SK-N-SH (cell line): Measurements from ENCODE around the gene TRIM23. TPM values are rescaled to one million over a fixed set of nuclear protein-coding genes. Genes with fewer than 3 reads are reported as not detected.

Experiments used
- CTCF ChIA-PET: fragments of 300-600, 350-600 bp; formaldehyde crosslinking; extraction: SDS; loops from one replicate; lab custom pipeline; 2021; lab: Yijun Ruan, JAX
- POLR2A ChIA-PET: fragments of 350-600 bp; sonication (Branson Sonifier 250); formaldehyde crosslinking; extraction: SDS; loops from one replicate; lab custom pipeline; 2020; ENCODE audit warnings: antibody characterized with exemption, inconsistent platforms; lab: Yijun Ruan, JAX
- DNase-seq: peaks from one replicate; pipeline ENCODE4 v3.0.0; 2012
- H2AFZ ChIP-seq: fragments of 200-600 bp; sonication (generic); 2 replicates; pipeline ENCODE4 v1.8.1; 2016; ENCODE audit warnings: antibody characterized with exemption, mild to moderate bottlenecking, low read depth
- H3F3A ChIP-seq: fragments of 200-600 bp; sonication (generic); replicated peaks from 2 replicates; pipeline ENCODE3; 2016; ENCODE audit warnings: antibody characterized with exemption, mild to moderate bottlenecking; ENCODE audit not compliant: insufficient read depth
- H3K27ac ChIP-seq, 2 experiments: fragments of 200-500 bp in 1 of 2; fragments of 200-600 bp in 1 of 2; sonication (Bioruptor generic) in 1 of 2; sonication (generic), shearing (Covaris generic) in 1 of 2; 2 replicates each; pipeline versions ENCODE4 v1.5.1 to v1.6.1; 2014 to 2016; ENCODE audit warnings: low read depth in 2 of 2, inconsistent platforms in 1 of 2, low read length in 1 of 2, mild to moderate bottlenecking in 1 of 2, mixed read lengths in 1 of 2
- H3K27me3 ChIP-seq: fragments of 200-600 bp; sonication (generic), shearing (Covaris generic); 2 replicates; pipeline ENCODE4 v1.6.1; 2016; ENCODE audit warnings: mixed run types; ENCODE audit not compliant: insufficient read depth
- H3K36me3 ChIP-seq, 2 experiments: fragments of 200-500 bp in 1 of 2; fragments of 200-600 bp in 1 of 2; sonication (Bioruptor generic) in 1 of 2; sonication (generic) in 1 of 2; replicated peaks in 1 of 2; 2 replicates each; pipeline versions ENCODE3 to v1.5.1; 2014 to 2016; ENCODE audit warnings: low read length in 1 of 2, mild to moderate bottlenecking in 1 of 2; ENCODE audit not compliant: insufficient read depth in 2 of 2, control insufficient read depth in 1 of 2
- H3K4me1 ChIP-seq, 2 experiments: fragments of 200-500 bp in 1 of 2; fragments of 200-600 bp in 1 of 2; sonication (Bioruptor generic) in 1 of 2; sonication (generic), shearing (Covaris generic) in 1 of 2; 2 replicates each; pipeline versions ENCODE4 v1.5.1 to v1.6.1; 2014 to 2016; ENCODE audit warnings: low read depth in 1 of 2, low read length in 1 of 2, mixed run types in 1 of 2; ENCODE audit not compliant: insufficient read depth in 2 of 2, control insufficient read depth in 1 of 2
- H3K4me2 ChIP-seq: fragments of 200-600 bp; sonication (generic), shearing (Covaris generic); 2 replicates; pipeline ENCODE4 v1.6.1; 2017; ENCODE audit warnings: mixed run types
- H3K4me3 ChIP-seq, 2 experiments: fragments of 200-500 bp in 1 of 2; fragments of 200-600 bp in 1 of 2; sonication (Bioruptor generic) in 1 of 2; sonication (generic), shearing (Covaris generic) in 1 of 2; 2 replicates each; pipeline versions ENCODE4 v1.5.1 to v1.8.1; 2014 to 2016; ENCODE audit warnings: low read depth in 2 of 2, inconsistent platforms in 1 of 2, low read length in 1 of 2, mild to moderate bottlenecking in 1 of 2, mixed read lengths in 1 of 2, moderate library complexity in 1 of 2
- H3K79me2 ChIP-seq: fragments of 200-600 bp; sonication (generic); 2 replicates; pipeline ENCODE4 v1.8.1; 2017; ENCODE audit warnings: mild to moderate bottlenecking; ENCODE audit not compliant: insufficient read depth
- H3K9ac ChIP-seq: fragments of 200-600 bp; sonication (generic); 2 replicates; pipeline ENCODE4 v1.6.1; 2017; ENCODE audit warnings: mixed run types
- H3K9me2 ChIP-seq: fragments of 200-600 bp; sonication (generic); 2 replicates; pipeline ENCODE4 v1.6.1; 2017; ENCODE audit warnings: mixed run types
- H3K9me3 ChIP-seq: fragments of 200-600 bp; sonication (generic); 2 replicates; pipeline ENCODE4 v1.6.1; 2017; ENCODE audit warnings: mixed run types, mild to moderate bottlenecking, moderate library complexity
- H4K20me1 ChIP-seq: fragments of 200-600 bp; sonication (generic); 2 replicates; pipeline ENCODE4 v1.6.1; 2017; ENCODE audit warnings: mild to moderate bottlenecking, mixed run types; ENCODE audit not compliant: insufficient read depth
- CHD2 ChIP-seq: fragments of 150-350 bp; IDR thresholded peaks from 2 replicates; pipeline ENCODE4 v1.6.1; 2018; ENCODE audit warnings: low read length; ENCODE audit not compliant: partially characterized antibody
- EP300 ChIP-seq, 2 experiments: IDR thresholded peaks; 2 replicates each; pipeline versions ENCODE4 v1.4.0 to v1.6.1; 2012; ENCODE audit warnings: borderline replicate concordance in 1 of 2, low read depth in 1 of 2, low read length in 1 of 2
- FOXJ3 ChIP-seq: sonication (generic); formaldehyde crosslinking; IDR thresholded peaks from 2 replicates; pipeline ENCODE4 v1.5.1; 2020; ENCODE audit warnings: mild to moderate bottlenecking, missing genetic modification reagents
- FOXM1 ChIP-seq: IDR thresholded peaks from 2 replicates; pipeline ENCODE4 v1.4.0; 2012; ENCODE audit warnings: low read depth, mild to moderate bottlenecking
- GABPA ChIP-seq: IDR thresholded peaks from 2 replicates; pipeline ENCODE4 v1.4.0; 2012; ENCODE audit warnings: low read depth, mild to moderate bottlenecking
- GATA2 ChIP-seq: sonication (generic); formaldehyde crosslinking; IDR thresholded peaks from 2 replicates; pipeline ENCODE4 v1.5.0; 2020; ENCODE audit warnings: mild to moderate bottlenecking, missing genetic modification reagents
- IRF3 ChIP-seq: fragments of 150-350 bp; IDR thresholded peaks from 2 replicates; pipeline ENCODE4 v1.6.1; 2016; ENCODE audit warnings: mild to moderate bottlenecking, low read depth, low read length
- NFIC ChIP-seq: IDR thresholded peaks from 2 replicates; pipeline ENCODE4 v1.4.0; 2012; ENCODE audit warnings: borderline replicate concordance
- PBX3 ChIP-seq: IDR thresholded peaks from 2 replicates; pipeline ENCODE4; 2012
- RCOR1 ChIP-seq: fragments of 150-350 bp; IDR thresholded peaks from 2 replicates; pipeline ENCODE4 v1.6.1; 2017; ENCODE audit warnings: antibody characterized with exemption, low read length
- REST ChIP-seq: IDR thresholded peaks from 2 replicates; pipeline ENCODE4 v1.6.1; 2012; ENCODE audit warnings: mild to moderate bottlenecking, low read depth, low read length, moderate library complexity
- RFX5 ChIP-seq: IDR thresholded peaks from 2 replicates; pipeline ENCODE4 v1.6.1; 2012; ENCODE audit warnings: mild to moderate bottlenecking, improper control_type of control experiment, low read length
- RXRA ChIP-seq: IDR thresholded peaks from 2 replicates; pipeline ENCODE4 v1.4.0; 2012; ENCODE audit warnings: low read depth, mild to moderate bottlenecking, borderline replicate concordance
- SIN3A ChIP-seq: IDR thresholded peaks from 2 replicates; pipeline ENCODE4 v1.6.1; 2012; ENCODE audit warnings: low read depth, mild to moderate bottlenecking, low read length, moderate library complexity, borderline replicate concordance
- SMC3 ChIP-seq: IDR thresholded peaks from 2 replicates; pipeline ENCODE4 v1.6.1; 2012; ENCODE audit warnings: low read depth, low read length, improper control_type of control experiment
- TCF12 ChIP-seq: IDR thresholded peaks from 2 replicates; pipeline ENCODE4 v1.4.0; 2012
- TEAD4 ChIP-seq: IDR thresholded peaks from 2 replicates; pipeline ENCODE4 v1.4.0; 2012; ENCODE audit warnings: mild to moderate bottlenecking, borderline replicate concordance; ENCODE audit not compliant: insufficient read depth
- USF2 ChIP-seq: fragments of 150-350 bp; IDR thresholded peaks from 2 replicates; pipeline ENCODE4 v1.6.1; 2017; ENCODE audit warnings: antibody characterized with exemption, low read length, low read depth, borderline replicate concordance
- YY1 ChIP-seq: IDR thresholded peaks from 2 replicates; pipeline ENCODE4 v1.4.0; 2012; ENCODE audit warnings: low read depth, mild to moderate bottlenecking
- ZBTB33 ChIP-seq: IDR thresholded peaks from 2 replicates; pipeline ENCODE4 v1.4.0; 2012; ENCODE audit warnings: low read depth, borderline replicate concordance
- WGBS: methylation state at CpG from one replicate; pipeline ENCODE4 v1.1.6; 2017; ENCODE audit warnings: low lambda C conversion rate; 5-methylcytosine and 5-hydroxymethylcytosine counted together
- polyA plus RNA-seq, 3 experiments: library from polyadenylated mRNA; depleted of rRNA; stranded (reverse); fragments of >200 nt; gene quantifications; 2 replicates each; pipeline ENCODE4 v1.2.3, GENCODE V29; 2012

TRIM23 gene
- polyA plus RNA-seq, 1 of the 3 experiments (the other 2 are of a cell fraction): 5.6 TPM

GRCh38 chr5:65647941-65648340 is 23.8 kb upstream of the TRIM23 start:
- Histone ChIP-seq H4K20me1 (no peaks in the 10 kb centered on the region), H3K9me2 (no peaks in the 10 kb centered on the region), H3K9me3 (no peaks in the 10 kb centered on the region), H2AFZ (no peak overlapping the region), H3K4me3 (no peak overlapping the region), H3F3A (no peaks in the 10 kb centered on the region), H3K27me3 (no peaks in the 10 kb centered on the region), H3K9ac (no peak overlapping the region), H3K4me2 (no peak overlapping the region), H3K79me2 (no peaks in the 10 kb centered on the region; the same call in 1 of the 2 replicates), H3K4me1 (no peaks in the 10 kb centered on the region), H3K36me3 (peaks cover 16 to 37% of the 10 kb centered on the region in 2 experiments), H3K27ac (no peak overlapping the region)
- no peak for DNase-seq
- ChIA-PET POLR2A (no interaction called here), CTCF (no interaction called here)
- TF ChIP-seq USF2: no peak
- no peak for TF ChIP-seq RFX5
- no peak for TF ChIP-seq GABPA
- no peak for TF ChIP-seq TCF12

GRCh38 chr5:65646938-65647337 is 22.8 kb upstream of the TRIM23 start:
- Histone ChIP-seq H3K4me2 (no peak overlapping the region), H3K4me1 (no peaks in the 10 kb centered on the region), H3K27me3 (no peaks in the 10 kb centered on the region), H3K9me3 (no peaks in the 10 kb centered on the region), H3K9me2 (no peaks in the 10 kb centered on the region), H3K27ac (no peak overlapping the region), H2AFZ (no peak overlapping the region), H3K4me3 (no peak overlapping the region), H3K79me2 (no peaks in the 10 kb centered on the region; the same call in 1 of the 2 replicates), H3K36me3 (peaks cover 13 to 29% of the 10 kb centered on the region in 2 experiments), H3F3A (peaks cover 4% of the 10 kb centered on the region), H3K9ac (no peak overlapping the region), H4K20me1 (no peaks in the 10 kb centered on the region)
- ChIA-PET POLR2A (no interaction called here), CTCF (no interaction called here)
- no peak for DNase-seq
- 84% methylated on average over 2 of the region's 2 CpGs for WGBS
- TF ChIP-seq EP300 (IDR thresholded peaks at IDR 0.05; ENCODE audit: borderline replicate concordance in 1 of 2, low read depth in 1 of 2, low read length in 1 of 2) (no peak), TEAD4 (no peak), FOXM1 (no peak), FOXJ3 (CRISPR knock-in tag) (no peak), PBX3 (no peak), CHD2 (no peak), RCOR1 (no peak), YY1 (no peak), NFIC (no peak), RXRA (no peak), ZBTB33 (no peak), GATA2 (CRISPR knock-in tag) (no peak), GABPA (no peak), IRF3 (no peak), RFX5 (no peak), SMC3 (no peak), SIN3A (no peak), REST (no peak)
